GM12865 (cell line): ENCODE results near the gene PGLYRP4.

Experiments
- DNase-seq: peaks from one replicate; pipeline ENCODE4 v3.0.0; 2010; ENCODE audit warnings: low read depth
- H3K4me3 ChIP-seq: 2 replicates; pipeline ENCODE4 v1.5.1; 2011; ENCODE audit warnings: mild to moderate bottlenecking, low read depth, low read length, control low read depth
- TF ChIP-seq, protein P1 (sequence below): IDR thresholded peaks from 2 replicates; pipeline ENCODE4 v1.5.1; 2011; ENCODE audit warnings: low read length, control low read depth, low read depth, inconsistent platforms; ENCODE audit not compliant: insufficient read depth; ENCODE audit errors: missing control alignments

Gene PGLYRP4

GRCh38 chr1:153389401-153389800 lies 40.8 kb upstream of the PGLYRP4 start:
- H3K4me3 ChIP-seq = no peak overlapping the region
- TF ChIP-seq, protein P1, sequence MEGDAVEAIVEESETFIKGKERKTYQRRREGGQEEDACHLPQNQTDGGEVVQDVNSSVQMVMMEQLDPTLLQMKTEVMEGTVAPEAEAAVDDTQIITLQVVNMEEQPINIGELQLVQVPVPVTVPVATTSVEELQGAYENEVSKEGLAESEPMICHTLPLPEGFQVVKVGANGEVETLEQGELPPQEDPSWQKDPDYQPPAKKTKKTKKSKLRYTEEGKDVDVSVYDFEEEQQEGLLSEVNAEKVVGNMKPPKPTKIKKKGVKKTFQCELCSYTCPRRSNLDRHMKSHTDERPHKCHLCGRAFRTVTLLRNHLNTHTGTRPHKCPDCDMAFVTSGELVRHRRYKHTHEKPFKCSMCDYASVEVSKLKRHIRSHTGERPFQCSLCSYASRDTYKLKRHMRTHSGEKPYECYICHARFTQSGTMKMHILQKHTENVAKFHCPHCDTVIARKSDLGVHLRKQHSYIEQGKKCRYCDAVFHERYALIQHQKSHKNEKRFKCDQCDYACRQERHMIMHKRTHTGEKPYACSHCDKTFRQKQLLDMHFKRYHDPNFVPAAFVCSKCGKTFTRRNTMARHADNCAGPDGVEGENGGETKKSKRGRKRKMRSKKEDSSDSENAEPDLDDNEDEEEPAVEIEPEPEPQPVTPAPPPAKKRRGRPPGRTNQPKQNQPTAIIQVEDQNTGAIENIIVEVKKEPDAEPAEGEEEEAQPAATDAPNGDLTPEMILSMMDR = no peak
- no peak for DNase-seq

DNA sequence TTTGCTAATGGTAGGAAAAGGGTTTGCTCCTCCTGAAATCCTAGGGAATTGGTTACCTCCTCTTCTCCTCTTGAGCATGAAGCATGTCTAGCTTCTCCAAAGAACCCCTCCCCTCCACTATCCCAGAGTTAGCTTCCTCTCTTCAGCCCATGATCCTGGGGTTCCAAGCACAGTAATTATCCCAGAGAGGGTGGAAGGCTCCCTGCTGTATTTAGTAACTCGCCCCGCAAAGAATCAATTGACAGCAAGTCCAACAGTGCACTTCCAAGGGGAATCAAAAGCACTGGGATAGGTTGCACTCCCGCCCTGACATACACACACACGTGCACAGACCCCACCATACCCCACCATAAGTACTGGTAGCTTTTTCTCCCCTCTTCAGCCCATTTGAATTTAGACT lies 39.1 kb upstream of the PGLYRP4 start:
- TF ChIP-seq, protein P1 = no peak
- H3K4me3 ChIP-seq = no peak overlapping the region
- DNase-seq = no peak

DNA sequence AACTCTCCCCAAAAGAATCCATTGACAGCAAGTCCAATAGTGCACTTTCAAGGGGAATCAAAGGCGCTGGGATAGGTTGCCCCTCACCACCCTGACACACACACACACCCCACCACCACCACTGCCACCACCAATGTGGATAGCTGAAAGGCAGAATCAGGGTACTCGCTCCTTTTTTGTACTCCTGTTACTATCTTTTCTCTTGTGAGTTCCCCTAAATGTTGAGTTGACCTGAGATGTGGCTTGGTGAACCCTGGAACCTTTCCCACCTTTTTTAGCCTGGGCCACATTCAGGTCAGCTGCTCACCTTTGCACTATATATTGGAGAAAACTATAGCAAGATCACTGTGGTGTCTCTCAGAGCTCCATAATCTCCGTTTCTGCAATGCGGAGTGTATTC lies 38.4 kb upstream of the PGLYRP4 start:
- H3K4me3 ChIP-seq = no peak overlapping the region
- DNase-seq = no peak
- TF ChIP-seq, protein P1 = no peak

DNA sequence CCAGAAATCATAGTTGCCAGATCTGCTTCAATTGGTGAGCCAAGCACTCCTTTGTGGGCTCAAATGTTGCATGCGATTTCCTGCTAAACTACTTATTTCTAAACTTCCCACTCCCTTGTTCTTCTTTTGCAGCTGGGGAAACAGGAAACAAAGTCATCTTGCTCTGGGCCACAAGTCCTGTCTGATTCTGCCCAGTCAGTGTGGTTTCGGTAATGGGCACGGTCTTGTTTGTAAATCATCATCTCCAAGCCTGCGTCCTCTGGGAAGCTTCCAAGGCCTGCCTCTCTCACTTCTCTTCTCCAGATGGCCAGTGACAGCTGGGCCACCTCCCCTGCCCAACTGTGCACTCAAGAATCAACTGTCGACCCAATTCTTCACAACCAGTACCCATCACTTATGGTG lies 37.9 kb upstream of the PGLYRP4 start:
- peak; percentile 19 for DNase-seq
- TF ChIP-seq, protein P1 = no peak
- no peak overlapping the region for H3K4me3 ChIP-seq

GRCh38 chr1:153384958-153385580 lies 36.4 kb upstream of the PGLYRP4 start:
- DNase-seq = no peak
- H3K4me3 ChIP-seq = no peak overlapping the region
- TF ChIP-seq, protein P1 = no peak

DNA sequence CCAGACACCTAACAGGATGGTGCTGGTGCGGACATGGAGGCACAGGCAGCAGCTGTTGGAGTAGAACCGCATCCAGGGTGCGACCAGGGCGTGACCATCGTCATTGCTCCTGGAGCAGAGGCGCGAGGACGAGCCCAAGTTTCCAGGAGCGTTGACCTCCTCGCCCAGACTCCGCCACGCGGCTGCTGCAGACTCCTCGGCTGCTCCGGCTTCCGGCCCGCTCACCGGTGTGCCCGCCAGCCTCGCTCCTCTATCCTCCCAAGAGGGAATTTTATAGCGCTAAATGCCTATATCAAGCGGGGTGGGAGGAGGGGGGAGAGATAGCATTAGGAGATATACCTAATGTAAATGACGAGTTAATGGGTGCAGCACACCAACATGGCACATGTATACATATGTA lies 32.1 kb upstream of the PGLYRP4 start:
- H3K4me3 ChIP-seq = no peak overlapping the region
- no peak for DNase-seq
- TF ChIP-seq, protein P1 = no peak

- no peak for DNase-seq
- no peak overlapping the region for H3K4me3 ChIP-seq
- TF ChIP-seq, protein P1 = no peak
Measured at GRCh38 chr1:153379591-153379990, 30.9 kb upstream of the PGLYRP4 start.
